ENCODE results near the gene CTSF. TPM values are rescaled to one million over a fixed set of nuclear protein-coding genes. Genes with fewer than 3 reads are reported as not detected.
A peak's percentile ranks its signal among the peaks of the same experiment; 100 is the strongest.

CTSF gene
- total and polyA plus RNA-seq, 2 of the 8 experiments (the other 6 are each of a cell fraction or from before 2014, with no cell fraction given) = 0.58 to 2.3 TPM

- Histone ChIP-seq H3K23ac (ENCODE audit: insufficient read length) (no peak within 1 kb of the TSS), H3K14ac (ENCODE audit: insufficient read length) (no peak within 1 kb of the TSS), H4K8ac (ENCODE audit: extremely low read depth, insufficient read depth, low read length) (peak within 1 kb of the TSS; percentile 94), H3K9me3 (ENCODE audit: insufficient read depth in 2 of 2, low read depth in 1 of 2, low read length in 1 of 2) (peaks cover 9 to 17% of the 10 kb centered on the region in 2 experiments), H3K56ac (replicated peaks; ENCODE audit: insufficient read length, low read depth, low read length) (peak within 1 kb of the TSS; percentile 12), H3K79me2 (ENCODE audit: control insufficient read depth in 1 of 2, insufficient read depth in 2 of 2, low read length in 2 of 2) (peaks cover 0 to 5% of the 10 kb centered on the region in 2 experiments; a peak in 2 of 4 replicates), H2BK12ac (ENCODE audit: low read depth, low read length) (peak within 1 kb of the TSS; percentile 79), H2BK5ac (ENCODE audit: low read depth, low read length) (peak within 1 kb of the TSS; percentile 47), H3K18ac (ENCODE audit: extremely low read depth, low read length) (peak within 1 kb of the TSS; percentile 56; the same call in 1 of the 2 replicates), H3K9ac (replicated peaks in 1 of 4; ENCODE audit: extremely low read depth in 1 of 4, low read depth in 3 of 4, low read length in 3 of 4) (peak within 1 kb of the TSS in 3 of 4 experiments; percentile 52 to 70 (median 67); a peak in 5 of 7 replicates), H3K79me1 (ENCODE audit: low read depth, low read length) (peaks cover 5% of the 10 kb centered on the region), H2BK120ac (replicated peaks; ENCODE audit: low read depth, low read length) (no peak within 1 kb of the TSS), H3K4me1 (replicated peaks in 1 of 4; ENCODE audit: control insufficient read depth in 3 of 4, insufficient read depth in 4 of 4, low read length in 3 of 4) (peaks cover 0 to 11% (median 7%) of the 10 kb centered on the region in 4 experiments; a peak in 6 of 7 replicates), H4K5ac (ENCODE audit: insufficient read length, low read depth, low read length) (peak within 1 kb of the TSS; percentile 61), H2BK20ac (ENCODE audit: low read length) (peak within 1 kb of the TSS; percentile 40; the same call in 1 of the 2 replicates), H4K91ac (replicated peaks; ENCODE audit: insufficient read length, low read length) (peak within 1 kb of the TSS; percentile 50), H3K23me2 (ENCODE audit: low read depth, low read length) (peaks cover 9% of the 10 kb centered on the region), H2AK5ac (ENCODE audit: low read depth, low read length) (peak within 1 kb of the TSS; percentile 95; the same call in 1 of the 2 replicates), H2BK15ac (ENCODE audit: low read length) (no peak within 1 kb of the TSS), H4K20me1 (replicated peaks in 1 of 2; ENCODE audit: control insufficient read depth in 1 of 2, insufficient read depth in 2 of 2, low read length in 2 of 2) (no peaks in the 10 kb centered on the region), H3K36me3 (ENCODE audit: control insufficient read depth in 2 of 4, insufficient read depth in 4 of 4, low read length in 3 of 4) (no peaks in the 10 kb centered on the region; a peak in 1 of 8 replicates), H3K4ac (replicated peaks; ENCODE audit: insufficient read length, low read depth, low read length) (peak within 1 kb of the TSS; percentile 94), H3K27ac (ENCODE audit: low read depth, low read length) (peak within 1 kb of the TSS; percentile 57), H3K4me2 (ENCODE audit: insufficient read depth in 1 of 2, low read depth in 2 of 2, low read length in 2 of 2) (peak within 1 kb of the TSS; percentile 60 to 92), H3K4me3 (ENCODE audit: extremely low read depth in 1 of 4, insufficient read depth in 2 of 4, low read depth in 3 of 4, low read length in 4 of 4) (peak within 1 kb of the TSS; percentile 49 to 73 (median 64)), H3K27me3 (replicated peaks in 1 of 4; ENCODE audit: control insufficient read depth in 3 of 4, extremely low read depth in 1 of 4, insufficient read depth in 3 of 4, low read length in 3 of 4) (peaks cover 0 to 10% (median 4%) of the 10 kb centered on the region in 4 experiments; a peak in 3 of 7 replicates), H2AFZ (ENCODE audit: low read length) (peak within 1 kb of the TSS; percentile 46; the same call in 1 of the 2 replicates)
- CTCF ChIA-PET (ENCODE audit: partially characterized antibody) = interaction anchor here (0.9 to 3.5 kb wide), 20 partner anchors 9 to 101 kb away, joined by 3 to 43 read pairs (median 6); partner anchors contain the start of genes ACTN3, CTSF, RBM4 and RBM4B
- POLR2A ChIA-PET (ENCODE audit: partially characterized antibody) = interaction anchor here (0.7 to 65.3 kb wide), 13 partner anchors 9 to 86 kb away, joined by 3 to 2165 read pairs (median 4); partner anchors contain the start of genes ACTN3, CTSF, RBM14 and RBM4
- FAIRE-seq (no peak), DNase-seq (ENCODE audit: low read depth in 1 of 2, low spot score in 2 of 2) (peak; percentile 85 to 98)
- 21% methylated on average over 66 of the region's 68 CpGs; no CpG with 5 or more reads in 1 of the 2 experiments for WGBS, 2 experiments (ENCODE audit: extremely low coverage in 1 of 2, insufficient coverage in 1 of 2, insufficient read length in 1 of 2, insufficient replicate concordance in 2 of 2, low coverage in 1 of 2, low lambda C conversion rate in 2 of 2, missing lambda C conversion rate in 1 of 2)
- TF ChIP-seq RAD21 (IDR thresholded peaks at IDR 0.05 in 1 of 2, conservative IDR thresholded peaks at IDR 0.05 in 1 of 2; ENCODE audit: low read depth in 2 of 2, low read length in 2 of 2) = peak; percentile 45 to 68; a peak in 3 of 4 replicates
- TF ChIP-seq CTCF (IDR thresholded peaks at IDR 0.05; ENCODE audit: control extremely low read depth in 1 of 3, insufficient read depth in 1 of 3, low read depth in 1 of 3, low read length in 3 of 3) = peak; percentile 91 to 99 (median 91)
- TF ChIP-seq FOSL1 (IDR thresholded peaks at IDR 0.05; ENCODE audit: insufficient read depth, low read depth, low read length) = no peak
- no peak for TF ChIP-seq ATF2 (IDR thresholded peaks at IDR 0.05; ENCODE audit: low read length)
These were observed 24.3 kb upstream of the CTSF start, which contains the start of the genes CCDC87 and CCS for GRCh38 chr11:66592457-66593302. Gene CCDC87, minus strand, starts transcription at chr11:66593063. Its CDS starts 48 bp downstream, at chr11:66593015. Gene CCS, plus strand, starts transcription at chr11:66593185. Its CDS starts 77 bp downstream, at chr11:66593262.

All from H1 (cell line).